HG03196 (cell line): ENCODE results near the gene RPS15.

Experiments used
- ATAC-seq: cut with Tn5 transposase; IDR thresholded peaks from one replicate; pipeline ENCODE4 v1.9.1; 2021; ENCODE audit not compliant: unreplicated experiment

RPS15 gene

GRCh38 chr19:1438035-1438932 lies at the start of gene RPS15:
RPS15 (plus strand) TSS chr19:1438396; CDS start chr19:1438426, 30 bp downstream.
- ATAC-seq, result peak; percentile 74

- no peak for ATAC-seq
These were observed 49.6 kb upstream of the RPS15 start for GRCh38 chr19:1388637-1389026.

- no peak for ATAC-seq
These were observed 48.9 kb upstream of the RPS15 start for GRCh38 chr19:1389033-1389940.

GRCh38 chr19:1390890-1391423 lies 47.2 kb upstream of the RPS15 start:
- ATAC-seq, result no peak

- ATAC-seq, result no peak
These were observed 45.8 kb upstream of the RPS15 start for GRCh38 chr19:1392407-1392806.

- ATAC-seq, result no peak
These were observed 45.2 kb upstream of the RPS15 start for GRCh38 chr19:1392939-1393530.

- no peak for ATAC-seq
These were observed 44.4 kb upstream of the RPS15 start for GRCh38 chr19:1393841-1394240.

- ATAC-seq, result no peak
These were observed 43.7 kb upstream of the RPS15 start for GRCh38 chr19:1394252-1395193.

- no peak for ATAC-seq
These were observed 42.8 kb upstream of the RPS15 start for GRCh38 chr19:1395194-1396018.

GRCh38 chr19:1396019-1396767 lies 42.0 kb upstream of the RPS15 start:
- ATAC-seq, result no peak

- ATAC-seq, result no peak
These were observed 41.2 kb upstream of the RPS15 start for GRCh38 chr19:1396768-1397679.

GRCh38 chr19:1397838-1398237 lies 40.4 kb upstream of the RPS15 start:
- ATAC-seq, result no peak

- no peak for ATAC-seq
These were observed 39.1 kb upstream of the RPS15 start for GRCh38 chr19:1399079-1399478.

- no peak for ATAC-seq
These were observed 38.5 kb upstream of the RPS15 start for GRCh38 chr19:1399745-1400144.

- ATAC-seq, result no peak
These were observed 37.7 kb upstream of the RPS15 start for GRCh38 chr19:1400281-1401137.

- no peak for ATAC-seq
These were observed 36.9 kb upstream of the RPS15 start, which contains the start of gene GAMT for GRCh38 chr19:1401138-1401888. GAMT (minus strand) TSS chr19:1401542; CDS start chr19:1401476, 66 bp downstream.
